ENCODE data around the gene SIGLEC1. TPM values are rescaled to one million over a fixed set of nuclear protein-coding genes. Genes with fewer than 3 reads are reported as not detected.

The SIGLEC1 gene
- total RNA-seq, 1 experiment from 2014 or later = not detected

GRCh38 chr20:3745686-3746173, 33.3 kb upstream of the SIGLEC1 start:
- Histone ChIP-seq H4K20me1 (ENCODE audit: insufficient read depth) (no peaks in the 10 kb centered on the region), H3F3A (ENCODE audit: insufficient read depth, low read depth) (peaks cover 10% of the 10 kb centered on the region; the same call in 1 of the 2 replicates), H3K4me2 (0 out of 2 replicates have a peak overlapping the region, but pooled peaks have one; percentile 74), H3K79me2 (ENCODE audit: low read depth) (no peaks in the 10 kb centered on the region), H3K9me2 (ENCODE audit: insufficient read depth) (no peaks in the 10 kb centered on the region), H3K27ac (no peak overlapping the region), H3K36me3 (ENCODE audit: low read depth) (no peaks in the 10 kb centered on the region), H3K27me3 (ENCODE audit: insufficient read depth, low read depth) (no peaks in the 10 kb centered on the region), H3K9me3 (ENCODE audit: insufficient read depth, low read depth) (no peaks in the 10 kb centered on the region), H3K4me1 (replicated peaks; ENCODE audit: insufficient read depth) (no peaks in the 10 kb centered on the region), H3K4me3 (no peak overlapping the region; the same call in 1 of the 2 replicates), H2AFZ (no peak overlapping the region)
- DNase-seq = no peak
- ChIA-PET POLR2A (ENCODE audit: unreplicated experiment) (no interaction called here), CTCF (interaction anchor here (0.7 to 1.0 kb wide), 3 partner anchors 17 to 23 kb away, joined by 3 to 4 read pairs (median 3); partner anchors contain the start of gene ADISSP)
- no TSS peak for BruUV-seq (replicated peaks)
- intact Hi-C loops (cut with micrococcal nuclease; ENCODE audit: unreplicated experiment) = no loop called here
- TF ChIP-seq EZH2 (IDR thresholded peaks at IDR 0.05; ENCODE audit: low read depth) (no peak), CTCF (conservative IDR thresholded peaks at IDR 0.05) (no peak)

GRCh38 chr20:3744806-3745685, 32.6 kb upstream of the SIGLEC1 start:
- peak; percentile 70 to 89 for DNase-seq
- H3K9me2 ChIP-seq (ENCODE audit: insufficient read depth) = no peaks in the 10 kb centered on the region
- H3K79me2 ChIP-seq (ENCODE audit: low read depth) = no peaks in the 10 kb centered on the region
- intact Hi-C loops (cut with micrococcal nuclease; ENCODE audit: unreplicated experiment) = no loop called here
- H3K4me3 ChIP-seq = peak overlapping the region; percentile 37; the same call in 1 of the 2 replicates
- H3K36me3 ChIP-seq (ENCODE audit: low read depth) = no peaks in the 10 kb centered on the region
- no peak overlapping the region for H2AFZ ChIP-seq
- no TSS peak for BruUV-seq (replicated peaks)
- H3K27ac ChIP-seq = no peak overlapping the region
- H3K4me1 ChIP-seq (replicated peaks; ENCODE audit: insufficient read depth) = no peaks in the 10 kb centered on the region
- no peaks in the 10 kb centered on the region for H4K20me1 ChIP-seq (ENCODE audit: insufficient read depth)
- peak overlapping the region; percentile 74 for H3K4me2 ChIP-seq
- POLR2A ChIA-PET (ENCODE audit: unreplicated experiment) = interaction anchor here (0.6 kb wide), 4 partner anchors 15 to 1095 kb away, joined by 6 to 42 read pairs (median 14); no protein-coding TSS in a partner anchor
- H3K9me3 ChIP-seq (ENCODE audit: insufficient read depth, low read depth) = no peaks in the 10 kb centered on the region
- TF ChIP-seq EZH2 (IDR thresholded peaks at IDR 0.05; ENCODE audit: low read depth) = no peak
- no peak for TF ChIP-seq CTCF (conservative IDR thresholded peaks at IDR 0.05)
- CTCF ChIA-PET = interaction anchor here (0.6 to 1.5 kb wide), 6 partner anchors 10 to 127 kb away, joined by 3 to 10 read pairs (median 4); partner anchors contain the start of gene ADISSP
- peaks cover 10% of the 10 kb centered on the region; the same call in 1 of the 2 replicates for H3F3A ChIP-seq (ENCODE audit: insufficient read depth, low read depth)
- H3K27me3 ChIP-seq (ENCODE audit: insufficient read depth, low read depth) = no peaks in the 10 kb centered on the region

- Histone ChIP-seq H3K27ac (no peak overlapping the region), H3K4me3 (no peak overlapping the region), H3K27me3 (ENCODE audit: insufficient read depth, low read depth) (no peaks in the 10 kb centered on the region), H3F3A (ENCODE audit: insufficient read depth, low read depth) (peaks cover 10% of the 10 kb centered on the region; the same call in 1 of the 2 replicates), H3K79me2 (ENCODE audit: low read depth) (no peaks in the 10 kb centered on the region), H3K9me2 (ENCODE audit: insufficient read depth) (no peaks in the 10 kb centered on the region), H2AFZ (no peak overlapping the region), H3K4me1 (replicated peaks; ENCODE audit: insufficient read depth) (no peaks in the 10 kb centered on the region), H3K9me3 (ENCODE audit: insufficient read depth, low read depth) (no peaks in the 10 kb centered on the region), H3K4me2 (no peak overlapping the region), H3K36me3 (ENCODE audit: low read depth) (no peaks in the 10 kb centered on the region), H4K20me1 (ENCODE audit: insufficient read depth) (no peaks in the 10 kb centered on the region)
- CTCF ChIA-PET = interaction anchor here (1.0 to 1.5 kb wide), 2 partner anchors 11 to 283 kb away, joined by 4 to 10 read pairs; no protein-coding TSS in a partner anchor
- TF ChIP-seq EZH2 (IDR thresholded peaks at IDR 0.05; ENCODE audit: low read depth) = no peak
- TF ChIP-seq CTCF (conservative IDR thresholded peaks at IDR 0.05) = no peak
- DNase-seq = no peak
- POLR2A ChIA-PET (ENCODE audit: unreplicated experiment) = no interaction called here
- intact Hi-C loops (cut with micrococcal nuclease; ENCODE audit: unreplicated experiment) = no loop called here
- no TSS peak for BruUV-seq (replicated peaks)
Measured at GRCh38 chr20:3744037-3744436, 31.6 kb upstream of the SIGLEC1 start.

Data from PC-9 (cell line).